ENCODE measurements around the gene DPP3. TPM values are rescaled to one million over a fixed set of nuclear protein-coding genes. Genes with fewer than 3 reads are reported as not detected.

Gene DPP3
- total and polyA plus RNA-seq, 7 experiments from 2014 or later = 15.8 to 75.7 (median 19.4) TPM

- CTCF ChIA-PET = interaction anchor here (0.6 kb wide), 1 partner anchor 135 kb away, joined by 3 read pairs; no protein-coding TSS in a partner anchor
- peak within 1 kb of the TSS; percentile 78 for H3K4me3 ChIP-seq (ENCODE audit: low read length)
- Mint-ChIP-seq H3K27me3 (peaks cover 0 to 16% (median 0%) of the 10 kb centered on the region in 5 donors), H3K4me3 (peak within 1 kb of the TSS; percentile 79 to 90 (median 86)), H3K9me3 (peaks cover 0 to 1% (median 0%) of the 10 kb centered on the region in 11 donors), H3K27ac (peak within 1 kb of the TSS; percentile 20 to 91 (median 86)), H3K36me3 (peaks cover 0 to 10% (median 3%) of the 10 kb centered on the region in 5 donors), H3K4me1 (peaks cover 13 to 46% (median 33%) of the 10 kb centered on the region in 7 donors)
- peaks cover 19 to 21% of the 10 kb centered on the region in 2 donors for H3K4me1 ChIP-seq (ENCODE audit: control insufficient read depth in 2 of 2, insufficient read depth in 2 of 2, low read length in 2 of 2)
- H3K9me3 ChIP-seq (ENCODE audit: control insufficient read depth in 2 of 3, low read length in 3 of 3) = no peaks in the 10 kb centered on the region
- peaks cover 0 to 20% (median 9%) of the 10 kb centered on the region in 3 experiments for H3K36me3 ChIP-seq (ENCODE audit: control insufficient read depth in 2 of 3, insufficient read depth in 3 of 3, low read length in 3 of 3)
- POLR2A ChIA-PET = interaction anchor here (0.5 to 3.1 kb wide), 12 partner anchors 10 to 401 kb away, joined by 3 to 18 read pairs (median 5); partner anchors contain the start of genes CTSF, MRPL11, PELI3 and RBM14
- H3K27ac ChIP-seq (ENCODE audit: low read depth, low read length) = peak within 1 kb of the TSS; percentile 90
- ATAC-seq (no peak), DNase-seq (no peak)
- H3K27me3 ChIP-seq (ENCODE audit: control insufficient read depth in 2 of 2, insufficient read depth in 2 of 2, low read length in 2 of 2) = no peaks in the 10 kb centered on the region
- intact Hi-C loops (cut with micrococcal nuclease) = loop anchor here (1.0 to 5.0 kb wide), 11 partner anchors 22 to 198 kb away; partner anchors contain the start of genes BBS1 (in 2 of the 2), DPP3 (in 2 of the 2), RBM14 (in 2 of the 2) and RBM4B (in 2 of the 2)
Measured at GRCh38 chr11:66546368-66546965, 66.2 kb downstream of the DPP3 start, which contains the start of gene ACTN3. Gene ACTN3, plus strand, starts transcription at chr11:66546903. Its CDS starts 35 bp downstream, at chr11:66546938.

- no peaks in the 10 kb centered on the region for H3K27me3 ChIP-seq (ENCODE audit: control insufficient read depth in 2 of 2, insufficient read depth in 2 of 2, low read length in 2 of 2)
- Mint-ChIP-seq H3K27ac (peak overlapping the region in 2 of 9 donors; percentile 9 to 86), H3K27me3 (peaks cover 0 to 16% (median 0%) of the 10 kb centered on the region in 5 donors), H3K36me3 (peaks cover 0 to 6% (median 3%) of the 10 kb centered on the region in 5 donors), H3K9me3 (peaks cover 0 to 1% (median 0%) of the 10 kb centered on the region in 11 donors), H3K4me3 (peak overlapping the region; percentile 79 to 90 (median 86)), H3K4me1 (peaks cover 13 to 39% (median 29%) of the 10 kb centered on the region in 7 donors)
- H3K36me3 ChIP-seq (ENCODE audit: control insufficient read depth in 2 of 3, insufficient read depth in 3 of 3, low read length in 3 of 3) = peaks cover 0 to 14% (median 9%) of the 10 kb centered on the region in 3 experiments
- H3K4me3 ChIP-seq (ENCODE audit: low read length) = no peak overlapping the region
- no peaks in the 10 kb centered on the region for H3K9me3 ChIP-seq (ENCODE audit: control insufficient read depth in 2 of 3, low read length in 3 of 3)
- H3K27ac ChIP-seq (ENCODE audit: low read depth, low read length) = no peak overlapping the region
- H3K4me1 ChIP-seq (ENCODE audit: control insufficient read depth in 2 of 2, insufficient read depth in 2 of 2, low read length in 2 of 2) = peaks cover 19 to 21% of the 10 kb centered on the region in 2 donors
- CTCF ChIA-PET = interaction anchor here (0.5 to 0.6 kb wide), 2 partner anchors 92 to 134 kb away, joined by 3 read pairs; no protein-coding TSS in a partner anchor
- DNase-seq (no peak), ATAC-seq (no peak)
- intact Hi-C loops (cut with micrococcal nuclease) = loop anchor here (1.0 to 5.0 kb wide), 11 partner anchors 22 to 198 kb away; partner anchors contain the start of genes BBS1 (in 2 of the 2), DPP3 (in 2 of the 2), RBM14 (in 2 of the 2) and RBM4B (in 2 of the 2)
- POLR2A ChIA-PET = interaction anchor here (0.5 to 2.8 kb wide), 4 partner anchors 18 to 400 kb away, joined by 3 to 11 read pairs (median 7); partner anchors contain the start of genes RBM14 and RBM4B
Measured at GRCh38 chr11:66546966-66547661, 66.9 kb downstream of the DPP3 start.

GRCh38 chr11:66547662-66548009 lies 67.4 kb downstream of the DPP3 start:
- peak overlapping the region in 3 of 10 donors; percentile 17 to 84 (median 51) for H3K4me3 Mint-ChIP-seq
- POLR2A ChIA-PET = interaction anchor here (0.6 to 2.3 kb wide), 2 partner anchors 62 to 69 kb away, joined by 3 to 11 read pairs; partner anchors contain the start of gene RBM14
- peaks cover 0 to under 1% (median 0%) of the 10 kb centered on the region in 5 donors for H3K36me3 Mint-ChIP-seq
- no peak for ATAC-seq
- Histone ChIP-seq H3K27ac (ENCODE audit: low read depth, low read length) (no peak overlapping the region), H3K9me3 (ENCODE audit: control insufficient read depth in 2 of 3, low read length in 3 of 3) (no peaks in the 10 kb centered on the region), H3K36me3 (ENCODE audit: control insufficient read depth in 2 of 3, insufficient read depth in 3 of 3, low read length in 3 of 3) (peaks cover 0 to 9% (median 4%) of the 10 kb centered on the region in 3 experiments), H3K4me3 (ENCODE audit: low read length) (no peak overlapping the region), H3K27me3 (ENCODE audit: control insufficient read depth in 2 of 2, insufficient read depth in 2 of 2, low read length in 2 of 2) (no peaks in the 10 kb centered on the region), H3K4me1 (ENCODE audit: control insufficient read depth in 2 of 2, insufficient read depth in 2 of 2, low read length in 2 of 2) (peaks cover 19 to 21% of the 10 kb centered on the region in 2 donors)
- intact Hi-C loops (cut with micrococcal nuclease) = loop anchor here (2.0 to 5.0 kb wide), 5 partner anchors 21 to 197 kb away; partner anchors contain the start of genes BBS1 (in 1 of the 2), CTSF (in 1 of the 2) and RBM14 (in 1 of the 2)
- H3K27ac Mint-ChIP-seq = no peak overlapping the region
- DNase-seq = no peak
- H3K27me3 Mint-ChIP-seq = peaks cover 0 to 16% (median 0%) of the 10 kb centered on the region in 5 donors
- CTCF ChIA-PET = interaction anchor here (0.5 kb wide), 1 partner anchor 91 kb away, joined by 3 read pairs; no protein-coding TSS in a partner anchor
- H3K9me3 Mint-ChIP-seq = peaks cover 0 to 1% (median 0%) of the 10 kb centered on the region in 11 donors
- H3K4me1 Mint-ChIP-seq = peaks cover 10 to 34% (median 24%) of the 10 kb centered on the region in 7 donors

- Histone ChIP-seq H3K4me1 (ENCODE audit: control insufficient read depth in 2 of 2, insufficient read depth in 2 of 2, low read length in 2 of 2) (peaks cover 19 to 21% of the 10 kb centered on the region in 2 donors), H3K27me3 (ENCODE audit: control insufficient read depth in 2 of 2, insufficient read depth in 2 of 2, low read length in 2 of 2) (no peaks in the 10 kb centered on the region), H3K36me3 (ENCODE audit: control insufficient read depth in 2 of 3, insufficient read depth in 3 of 3, low read length in 3 of 3) (peaks cover 0 to 6% (median 0%) of the 10 kb centered on the region in 3 experiments), H3K9me3 (ENCODE audit: control insufficient read depth in 2 of 3, low read length in 3 of 3) (no peaks in the 10 kb centered on the region), H3K4me3 (ENCODE audit: low read length) (no peak overlapping the region), H3K27ac (ENCODE audit: low read depth, low read length) (no peak overlapping the region)
- ATAC-seq (no peak), DNase-seq (no peak)
- H3K27ac Mint-ChIP-seq = no peak overlapping the region
- H3K4me3 Mint-ChIP-seq = peak overlapping the region in 5 of 10 donors; percentile 4 to 76 (median 21)
- H3K4me1 Mint-ChIP-seq = peaks cover 10 to 30% (median 21%) of the 10 kb centered on the region in 7 donors
- H3K36me3 Mint-ChIP-seq = no peaks in the 10 kb centered on the region
- H3K9me3 Mint-ChIP-seq = peaks cover 0 to 1% (median 0%) of the 10 kb centered on the region in 11 donors
- intact Hi-C loops (cut with micrococcal nuclease) = loop anchor here in 1 of 2 donors (5.0 kb wide), 1 partner anchor 194 kb away; a partner anchor contains a TSS
- CTCF ChIA-PET = no interaction called here
- H3K27me3 Mint-ChIP-seq = peaks cover 0 to 16% (median 0%) of the 10 kb centered on the region in 5 donors
- POLR2A ChIA-PET = interaction anchor here (0.6 to 1.0 kb wide), 2 partner anchors 20 to 61 kb away, joined by 3 read pairs; partner anchors contain the start of gene CTSF
Measured at GRCh38 chr11:66548041-66548440, 67.8 kb downstream of the DPP3 start.

GRCh38 chr11:66548774-66549630 lies 68.8 kb downstream of the DPP3 start:
- intact Hi-C loops (cut with micrococcal nuclease) = loop anchor here in 1 of 2 donors (5.0 kb wide), 1 partner anchor 193 kb away; a partner anchor contains a TSS
- Mint-ChIP-seq H3K27ac (peak overlapping the region in 2 of 9 donors; percentile 21 to 25), H3K9me3 (peaks cover 0 to 1% (median 0%) of the 10 kb centered on the region in 11 donors), H3K36me3 (no peaks in the 10 kb centered on the region), H3K4me3 (peak overlapping the region in 5 of 10 donors; percentile 26 to 76 (median 44)), H3K27me3 (peaks cover 0 to 16% (median 0%) of the 10 kb centered on the region in 5 donors), H3K4me1 (peaks cover 8 to 21% (median 12%) of the 10 kb centered on the region in 7 donors)
- Histone ChIP-seq H3K36me3 (ENCODE audit: control insufficient read depth in 2 of 3, insufficient read depth in 3 of 3, low read length in 3 of 3) (peaks cover 0 to 6% (median 0%) of the 10 kb centered on the region in 3 experiments), H3K4me1 (ENCODE audit: control insufficient read depth in 2 of 2, insufficient read depth in 2 of 2, low read length in 2 of 2) (peaks cover 12 to 13% of the 10 kb centered on the region in 2 donors), H3K4me3 (ENCODE audit: low read length) (no peak overlapping the region), H3K9me3 (ENCODE audit: control insufficient read depth in 2 of 3, low read length in 3 of 3) (no peaks in the 10 kb centered on the region), H3K27ac (ENCODE audit: low read depth, low read length) (no peak overlapping the region), H3K27me3 (ENCODE audit: control insufficient read depth in 2 of 2, insufficient read depth in 2 of 2, low read length in 2 of 2) (no peaks in the 10 kb centered on the region)
- ChIA-PET POLR2A (interaction anchor here (0.6 to 1.0 kb wide), 2 partner anchors 19 to 192 kb away, joined by 3 read pairs; partner anchors contain the start of gene CTSF), CTCF (no interaction called here)
- ATAC-seq (no peak), DNase-seq (no peak)
